ENCODE measurements around the gene ST8SIA3. TPM values are rescaled to one million over a fixed set of nuclear protein-coding genes. Genes with fewer than 3 reads are reported as not detected.

ST8SIA3 gene
- total RNA-seq, 1 experiment from 2014 or later = not detected

DNA sequence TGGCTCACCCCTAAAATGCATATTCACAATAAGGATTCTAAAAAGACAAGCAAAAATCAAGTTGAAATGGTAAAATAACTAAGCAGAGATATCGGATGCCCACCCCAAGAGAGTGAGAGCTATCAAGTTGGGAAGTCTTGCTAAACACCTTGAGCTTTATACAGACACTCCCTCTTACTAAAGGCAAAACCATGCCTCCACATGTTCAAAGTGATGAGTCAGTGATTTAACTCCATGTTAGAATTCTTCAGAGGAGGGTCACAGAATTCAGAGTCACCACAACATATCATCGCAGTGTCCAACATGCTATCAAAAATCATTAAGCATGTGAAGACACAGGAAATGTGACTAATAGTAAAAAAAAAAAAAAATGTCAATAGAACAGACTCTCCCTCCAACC lies 20.6 kb upstream of the ST8SIA3 start:
- H3K27me3 Mint-ChIP-seq (ENCODE audit: unreplicated experiment) = no peaks in the 10 kb centered on the region
- H3K36me3 Mint-ChIP-seq (ENCODE audit: insufficient read depth, unreplicated experiment) = no peaks in the 10 kb centered on the region
- DNase-seq = no peak
- H3K9me3 Mint-ChIP-seq (ENCODE audit: low read depth, unreplicated experiment) = no peaks in the 10 kb centered on the region
- intact Hi-C loops (cut with micrococcal nuclease; ENCODE audit: unreplicated experiment) = no loop called here
- no peak overlapping the region for H3K4me3 Mint-ChIP-seq (ENCODE audit: low read depth, unreplicated experiment)
- CTCF ChIA-PET = no interaction called here
- no TSS peak for BruUV-seq (replicated peaks)
- TF ChIP-seq CTCF (IDR thresholded peaks at IDR 0.05; ENCODE audit: unreplicated experiment) = no peak
- H3K27ac Mint-ChIP-seq (ENCODE audit: unreplicated experiment) = no peak overlapping the region
- H3K4me1 Mint-ChIP-seq (ENCODE audit: low read depth, unreplicated experiment) = peaks cover 10% of the 10 kb centered on the region

DNA sequence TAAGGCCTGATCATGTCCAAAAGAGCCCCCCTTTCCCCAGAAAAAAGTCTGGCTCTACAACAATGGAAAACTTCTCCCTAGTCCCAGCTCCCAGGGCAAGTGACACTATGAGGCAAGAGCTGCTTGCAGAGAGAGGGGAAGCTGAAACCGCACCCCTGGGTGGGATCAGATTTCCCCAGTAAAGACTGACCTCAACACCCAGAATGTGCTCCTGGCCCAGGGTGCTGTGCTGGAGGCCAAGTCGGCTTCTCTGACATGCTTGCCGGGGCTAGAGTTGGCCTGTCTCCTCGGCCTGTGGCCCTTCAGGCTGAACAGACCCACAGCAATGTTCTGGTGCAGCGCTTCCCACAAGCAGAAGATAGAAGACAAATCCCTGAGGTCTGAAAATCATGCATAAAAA lies 18.4 kb upstream of the ST8SIA3 start:
- intact Hi-C loops (cut with micrococcal nuclease; ENCODE audit: unreplicated experiment) = no loop called here
- H3K27ac Mint-ChIP-seq (ENCODE audit: unreplicated experiment) = no peak overlapping the region
- H3K4me3 Mint-ChIP-seq (ENCODE audit: low read depth, unreplicated experiment) = no peak overlapping the region
- peaks cover under 1% of the 10 kb centered on the region for H3K4me1 Mint-ChIP-seq (ENCODE audit: low read depth, unreplicated experiment)
- H3K36me3 Mint-ChIP-seq (ENCODE audit: insufficient read depth, unreplicated experiment) = no peaks in the 10 kb centered on the region
- peaks cover 3% of the 10 kb centered on the region for H3K9me3 Mint-ChIP-seq (ENCODE audit: low read depth, unreplicated experiment)
- no TSS peak for BruUV-seq (replicated peaks)
- CTCF ChIA-PET = no interaction called here
- no peak for DNase-seq
- TF ChIP-seq CTCF (IDR thresholded peaks at IDR 0.05; ENCODE audit: unreplicated experiment) = no peak
- H3K27me3 Mint-ChIP-seq (ENCODE audit: unreplicated experiment) = no peaks in the 10 kb centered on the region

DNA sequence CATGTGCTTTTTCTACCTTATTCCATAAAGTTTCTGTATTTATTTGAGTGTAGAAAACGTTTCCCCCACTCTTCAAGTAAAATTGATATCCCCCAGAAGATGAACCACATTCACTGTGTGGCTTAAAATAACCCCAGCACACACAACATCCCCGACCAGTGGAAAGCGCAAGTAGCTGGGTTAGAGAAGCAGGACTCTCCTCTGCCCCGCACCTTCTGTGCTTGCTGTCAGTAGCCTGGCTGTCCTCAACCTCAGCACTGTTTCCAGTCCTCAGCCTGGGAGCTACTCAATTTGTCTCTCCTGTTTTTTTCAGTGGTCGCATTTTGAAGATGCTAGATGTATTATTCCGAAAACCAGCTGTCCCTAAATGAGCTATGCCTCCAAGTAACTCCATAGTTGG lies 18.0 kb upstream of the ST8SIA3 start:
- no peaks in the 10 kb centered on the region for H3K36me3 Mint-ChIP-seq (ENCODE audit: insufficient read depth, unreplicated experiment)
- no peak overlapping the region for H3K4me3 Mint-ChIP-seq (ENCODE audit: low read depth, unreplicated experiment)
- no peak overlapping the region for H3K27ac Mint-ChIP-seq (ENCODE audit: unreplicated experiment)
- no peak for TF ChIP-seq CTCF (IDR thresholded peaks at IDR 0.05; ENCODE audit: unreplicated experiment)
- no TSS peak for BruUV-seq (replicated peaks)
- no peaks in the 10 kb centered on the region for H3K27me3 Mint-ChIP-seq (ENCODE audit: unreplicated experiment)
- DNase-seq = no peak
- no peaks in the 10 kb centered on the region for H3K4me1 Mint-ChIP-seq (ENCODE audit: low read depth, unreplicated experiment)
- H3K9me3 Mint-ChIP-seq (ENCODE audit: low read depth, unreplicated experiment) = peaks cover 3% of the 10 kb centered on the region
- CTCF ChIA-PET = no interaction called here
- intact Hi-C loops (cut with micrococcal nuclease; ENCODE audit: unreplicated experiment) = no loop called here

DNA sequence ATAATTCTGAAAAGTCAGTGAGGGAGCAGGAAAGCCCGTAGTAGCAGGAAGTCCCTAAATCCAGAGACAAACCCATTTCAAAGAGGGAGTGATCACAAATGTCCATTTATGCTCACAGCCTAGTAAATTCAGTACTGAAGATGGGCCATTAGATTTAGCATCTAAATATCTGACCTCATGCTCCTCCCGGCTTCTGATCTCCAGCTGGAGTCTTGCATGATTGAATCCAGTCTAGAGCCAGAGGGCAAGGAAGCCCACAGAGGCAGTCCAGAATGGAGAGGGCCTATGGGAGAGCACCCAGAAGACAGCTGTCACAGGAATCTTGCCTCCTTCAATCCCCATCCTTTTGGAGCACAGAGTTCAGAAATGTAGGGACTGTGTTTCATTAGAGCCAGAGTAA lies 16.0 kb upstream of the ST8SIA3 start:
- H3K4me1 Mint-ChIP-seq (ENCODE audit: low read depth, unreplicated experiment) = no peaks in the 10 kb centered on the region
- H3K27me3 Mint-ChIP-seq (ENCODE audit: unreplicated experiment) = no peaks in the 10 kb centered on the region
- CTCF ChIA-PET = interaction anchor here (0.6 kb wide), 2 partner anchors 166 to 318 kb away, joined by 3 read pairs; no protein-coding TSS in a partner anchor
- no peak for DNase-seq
- intact Hi-C loops (cut with micrococcal nuclease; ENCODE audit: unreplicated experiment) = no loop called here
- H3K36me3 Mint-ChIP-seq (ENCODE audit: insufficient read depth, unreplicated experiment) = no peaks in the 10 kb centered on the region
- BruUV-seq (replicated peaks) = no TSS peak
- H3K27ac Mint-ChIP-seq (ENCODE audit: unreplicated experiment) = no peak overlapping the region
- TF ChIP-seq CTCF (IDR thresholded peaks at IDR 0.05; ENCODE audit: unreplicated experiment) = no peak
- peaks cover 3% of the 10 kb centered on the region for H3K9me3 Mint-ChIP-seq (ENCODE audit: low read depth, unreplicated experiment)
- H3K4me3 Mint-ChIP-seq (ENCODE audit: low read depth, unreplicated experiment) = no peak overlapping the region
